CD14-positive monocyte (primary cell): ENCODE results near the gene HECW1. TPM values are rescaled to one million over a fixed set of nuclear protein-coding genes. Genes with fewer than 3 reads are reported as not detected.

ENCODE experiments used
- DNase-seq, 3 donors: peaks; one replicate each; pipeline ENCODE4 v3.0.0-alpha.2; 2011 to 2022
- H2AFZ ChIP-seq: 2 replicates; pipeline ENCODE4 v1.6.0; 2012; ENCODE audit warnings: mild to moderate bottlenecking, low read depth, low read length, inconsistent platforms; ENCODE audit not compliant: insufficient read depth, poor library complexity, severe bottlenecking
- H3K27ac ChIP-seq, 2 donors: 1 replicate in 1 of 2; 2 replicates in 1 of 2; pipeline ENCODE4 v1.5.1; 2012 to 2013; ENCODE audit warnings: low read length in 2 of 2, control low read depth in 1 of 2, inconsistent platforms in 1 of 2, low read depth in 1 of 2, mild to moderate bottlenecking in 1 of 2
- H3K27me3 ChIP-seq, 2 donors: one replicate each; pipeline versions ENCODE4 v1.6.0 to v1.6.1; 2011 to 2013; ENCODE audit warnings: low read length in 2 of 2; ENCODE audit not compliant: control insufficient read depth in 2 of 2, insufficient read depth in 2 of 2
- H3K36me3 ChIP-seq, 2 donors: replicated peaks in 1 of 2; 1 replicate in 1 of 2; 2 replicates in 1 of 2; pipeline versions ENCODE4 v1.5.1 to v1.6.1; 2012 to 2013; ENCODE audit warnings: low read length in 2 of 2, control low read depth in 1 of 2, inconsistent platforms in 1 of 2, mild to moderate bottlenecking in 1 of 2; ENCODE audit not compliant: insufficient read depth in 2 of 2, control insufficient read depth in 1 of 2
- H3K4me1 ChIP-seq, 2 donors: 1 replicate in 1 of 2; 2 replicates in 1 of 2; pipeline versions ENCODE4 v1.5.1 to v1.6.1; 2012 to 2013; ENCODE audit warnings: low read length in 2 of 2, control low read depth in 1 of 2, inconsistent platforms in 1 of 2, mild to moderate bottlenecking in 1 of 2, moderate library complexity in 1 of 2; ENCODE audit not compliant: insufficient read depth in 2 of 2, control insufficient read depth in 1 of 2
- H3K4me2 ChIP-seq: replicated peaks from 2 replicates; pipeline ENCODE3; 2012; ENCODE audit warnings: low read length, moderate library complexity, mild to moderate bottlenecking; ENCODE audit not compliant: poor library complexity, severe bottlenecking; ENCODE audit errors: extremely low read depth
- H3K4me3 ChIP-seq, 3 experiments: fragments of 200-600 bp in 1 of 3; sonication (generic) in 1 of 3; replicated peaks in 1 of 3; 1 replicate in 2 of 3; 2 replicates in 1 of 3; pipeline ENCODE4 v1.5.1; 2011 to 2013; ENCODE audit warnings: low read length in 3 of 3, mild to moderate bottlenecking in 3 of 3, control low read depth in 2 of 3, low read depth in 2 of 3, inconsistent platforms in 1 of 3, moderate library complexity in 1 of 3
- H3K79me2 ChIP-seq: 2 replicates; pipeline ENCODE4 v1.6.0; 2012; ENCODE audit warnings: mild to moderate bottlenecking, control low read depth, inconsistent platforms, low read length, moderate library complexity; ENCODE audit not compliant: insufficient read depth
- H3K9ac ChIP-seq: 2 replicates; pipeline ENCODE4 v1.6.0; 2017; ENCODE audit warnings: low read length, mild to moderate bottlenecking; ENCODE audit not compliant: insufficient read depth, poor library complexity, severe bottlenecking
- H3K9me3 ChIP-seq, 2 donors: replicated peaks in 1 of 2; 1 replicate in 1 of 2; 2 replicates in 1 of 2; pipeline versions ENCODE4 v1.5.1 to v1.6.1; 2012 to 2013; ENCODE audit warnings: low read length in 2 of 2, control low read depth in 1 of 2; ENCODE audit not compliant: control insufficient read depth in 1 of 2, insufficient read depth in 1 of 2
- H4K20me1 ChIP-seq: 2 replicates; pipeline ENCODE4 v1.6.0; 2012; ENCODE audit warnings: mild to moderate bottlenecking, low read length, control low read depth, moderate library complexity; ENCODE audit not compliant: insufficient read depth
- H3K27ac Mint-ChIP-seq, 7 donors: one replicate each; pipeline ENCODE4 v1.8.0; 2020; ENCODE audit warnings: mild to moderate bottlenecking in 7 of 7, mixed read lengths in 7 of 7, moderate library complexity in 6 of 7, inconsistent platforms in 2 of 7
- H3K27me3 Mint-ChIP-seq, 3 donors: one replicate each; pipeline ENCODE4 v1.8.0; 2021 to 2022; ENCODE audit warnings: low read depth in 3 of 3, mild to moderate bottlenecking in 3 of 3, mixed read lengths in 3 of 3, moderate library complexity in 3 of 3, inconsistent platforms in 1 of 3
- H3K36me3 Mint-ChIP-seq, 2 donors: one replicate each; pipeline ENCODE4 v1.8.0; 2020; ENCODE audit warnings: mixed read lengths in 2 of 2, inconsistent platforms in 1 of 2, mild to moderate bottlenecking in 1 of 2
- H3K4me1 Mint-ChIP-seq: one replicate; pipeline ENCODE4 v1.8.0; 2020; ENCODE audit warnings: mild to moderate bottlenecking, mixed read lengths
- H3K4me3 Mint-ChIP-seq, 2 donors: one replicate each; pipeline ENCODE4 v1.8.0; 2020; ENCODE audit warnings: mild to moderate bottlenecking in 2 of 2, mixed read lengths in 2 of 2, moderate library complexity in 1 of 2
- H3K9me3 Mint-ChIP-seq, 7 donors: one replicate each; pipeline ENCODE4 v1.8.0; 2020 to 2022; ENCODE audit warnings: mixed read lengths in 7 of 7, mild to moderate bottlenecking in 6 of 7, moderate library complexity in 6 of 7, inconsistent platforms in 2 of 7
- CTCF ChIP-seq: fragments of 200-600 bp; IDR thresholded peaks from one replicate; pipeline ENCODE4 v1.8.0; 2022; ENCODE audit warnings: antibody characterized with exemption, mild to moderate bottlenecking
- WGBS: methylation state at CpG from one replicate; pipeline ENCODE4 v1.1.5; 2013; ENCODE audit warnings: missing lambda C conversion rate; ENCODE audit not compliant: insufficient coverage; 5-methylcytosine and 5-hydroxymethylcytosine counted together
- intact Hi-C, 2 donors: fragments of 100-400 bp; cut with micrococcal nuclease; formaldehyde crosslinking; loops; one replicate each; pipeline versions ENCODE4 v1.15.0 to v1.15.1; 2023
- polyA plus RNA-seq, 3 donors: library from polyadenylated mRNA; depleted of rRNA in 1 of 3; unstranded in 2 of 3; stranded (reverse) in 1 of 3; fragments of 300-500 nt in 2 of 3; fragments of >200 nt in 1 of 3; fragmentation: Illumina TruSeq in 2 of 3; gene quantifications; 1 replicate in 2 of 3; 2 replicates in 1 of 3; pipeline ENCODE4 v1.2.3, GENCODE V29; 2012 to 2021

HECW1 gene
- polyA plus RNA-seq, 3 donors, result not detected

DNA sequence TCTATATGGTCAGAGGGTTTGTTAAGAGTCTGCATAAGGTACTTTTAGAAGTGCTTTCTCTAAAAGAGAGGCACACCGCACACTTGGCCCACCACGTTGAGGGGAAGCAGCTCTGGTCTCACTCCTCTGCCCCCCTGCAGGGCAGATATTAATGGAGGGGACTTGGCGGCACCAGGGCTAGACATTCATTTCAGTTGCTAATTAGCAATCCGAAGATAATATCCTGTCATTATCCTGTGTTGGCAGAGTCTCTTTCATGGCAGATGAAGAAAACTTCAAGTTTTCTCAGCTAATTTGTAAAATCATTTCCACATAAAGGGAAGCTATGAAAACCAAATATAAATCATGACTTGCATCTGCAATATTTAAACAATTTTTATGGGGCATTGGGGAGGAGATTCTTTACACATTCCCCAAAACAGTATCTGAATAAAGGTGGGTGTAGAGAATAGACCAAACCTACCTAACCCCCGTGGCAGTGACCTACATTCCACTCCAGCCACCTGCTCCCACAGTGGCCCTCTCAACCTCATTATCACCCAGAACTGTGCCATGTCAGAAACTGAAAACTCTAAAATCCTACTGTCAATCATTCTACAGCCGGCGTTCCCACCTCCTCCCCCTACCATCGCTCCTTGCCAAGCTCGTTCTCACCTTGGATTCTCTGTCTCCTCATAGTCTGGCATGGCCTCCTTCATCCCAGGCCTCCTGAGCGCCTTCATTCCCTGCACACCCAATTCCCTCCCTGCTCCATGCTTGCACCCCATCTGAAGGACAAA, 416.3 kb downstream of the HECW1 start:
- H3K36me3 Mint-ChIP-seq, result no peaks in the 10 kb centered on the region
- Histone ChIP-seq H2AFZ (no peak overlapping the region), H3K4me2 (no peak overlapping the region), H3K36me3 (no peaks in the 10 kb centered on the region), H3K9me3 (no peaks in the 10 kb centered on the region), H4K20me1 (no peaks in the 10 kb centered on the region), H3K27ac (no peak overlapping the region), H3K4me3 (no peak overlapping the region), H3K9ac (no peak overlapping the region), H3K4me1 (no peaks in the 10 kb centered on the region), H3K27me3 (no peaks in the 10 kb centered on the region), H3K79me2 (no peaks in the 10 kb centered on the region)
- H3K9me3 Mint-ChIP-seq, result no peaks in the 10 kb centered on the region
- no peak for TF ChIP-seq CTCF
- no peak for DNase-seq
- peaks cover 2 to 7% (median 5%) of the 10 kb centered on the region in 3 donors for H3K27me3 Mint-ChIP-seq
- H3K4me3 Mint-ChIP-seq, result no peak overlapping the region
- 95% methylated on average over 8 of the region's 10 CpGs for WGBS
- H3K4me1 Mint-ChIP-seq, result no peaks in the 10 kb centered on the region
- no peak overlapping the region for H3K27ac Mint-ChIP-seq
- intact Hi-C loops, result no loop called here

DNA sequence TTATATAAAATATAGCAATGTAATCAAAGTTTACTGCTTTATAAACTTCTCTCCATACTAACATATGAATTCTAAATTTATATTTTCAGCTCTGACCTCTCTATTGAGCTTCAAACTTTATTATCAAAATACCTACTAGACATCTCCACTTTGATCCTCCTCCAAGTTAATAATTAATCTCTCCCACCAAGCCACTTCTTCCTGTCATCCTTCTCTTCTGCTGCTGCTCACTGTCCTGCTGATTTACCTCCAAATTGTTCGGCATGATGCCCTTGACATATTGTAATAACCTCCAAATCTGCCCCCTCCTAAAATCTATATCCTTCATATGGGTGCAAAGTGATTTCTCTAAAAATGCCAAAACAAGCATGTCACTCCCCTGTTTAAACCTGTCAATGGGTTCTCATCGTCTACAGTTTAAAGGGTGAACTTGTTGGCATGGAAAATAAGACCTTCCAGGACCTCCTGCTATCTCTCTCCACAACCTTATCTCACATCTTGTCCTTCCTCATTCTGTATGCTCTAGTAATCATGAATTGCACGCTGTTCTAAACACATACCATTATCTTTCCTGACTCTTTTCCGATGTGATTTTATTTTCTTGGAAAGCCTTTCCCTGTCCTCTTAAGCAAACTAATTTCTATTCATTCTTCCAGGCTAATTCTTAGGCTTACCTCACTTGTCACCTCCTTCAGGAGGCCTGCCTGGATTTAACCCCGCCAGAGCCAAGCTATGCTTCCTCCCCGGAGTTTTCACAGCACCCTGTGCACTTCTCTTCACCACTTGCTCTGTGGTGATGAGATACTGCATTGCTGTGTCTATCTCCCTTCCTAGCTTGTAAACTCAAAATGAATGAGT, 418.3 kb downstream of the HECW1 start:
- H3K27me3 Mint-ChIP-seq, result peaks cover 0 to 9% (median 5%) of the 10 kb centered on the region in 3 donors
- H3K4me2 ChIP-seq, result no peak overlapping the region
- WGBS, result 90% methylated on average over 4 of the region's 6 CpGs
- intact Hi-C loops, result no loop called here
- no peak overlapping the region for H3K9ac ChIP-seq
- H3K79me2 ChIP-seq, result no peaks in the 10 kb centered on the region
- no peak overlapping the region for H3K4me3 Mint-ChIP-seq
- H3K4me1 ChIP-seq, result no peaks in the 10 kb centered on the region
- no peak overlapping the region for H3K27ac ChIP-seq
- H3K36me3 Mint-ChIP-seq, result no peaks in the 10 kb centered on the region
- no peaks in the 10 kb centered on the region for H3K9me3 ChIP-seq
- H3K27me3 ChIP-seq, result no peaks in the 10 kb centered on the region
- H3K9me3 Mint-ChIP-seq, result no peaks in the 10 kb centered on the region
- H2AFZ ChIP-seq, result no peak overlapping the region
- no peak overlapping the region for H3K4me3 ChIP-seq
- H3K4me1 Mint-ChIP-seq, result no peaks in the 10 kb centered on the region
- no peak for DNase-seq
- no peak for TF ChIP-seq CTCF
- no peaks in the 10 kb centered on the region for H3K36me3 ChIP-seq
- H3K27ac Mint-ChIP-seq, result no peak overlapping the region
- no peaks in the 10 kb centered on the region for H4K20me1 ChIP-seq
